Kidney (tissue), 14 donors: Measurements from ENCODE around the gene NEURL1B. TPM values are rescaled to one million over a fixed set of nuclear protein-coding genes. Genes with fewer than 3 reads are reported as not detected.

ENCODE experiments used
- DNase-seq, 5 donors: peaks; one replicate each; pipeline ENCODE4 v3.0.0-alpha.2; 2013 to 2020
- FAIRE-seq: peaks from 2 replicates; lab custom pipeline; 2012; peaks lifted over from hg19 to GRCh38; lab: Jason Lieb, UNC
- H3K27ac ChIP-seq, 2 donors: one replicate each; pipeline ENCODE4 v1.7.0; 2013; ENCODE audit warnings: low read depth in 2 of 2, low read length in 2 of 2, inconsistent platforms in 1 of 2
- H3K27me3 ChIP-seq: one replicate; pipeline ENCODE4 v1.7.1; 2013; ENCODE audit warnings: low read length, inconsistent platforms; ENCODE audit not compliant: control insufficient read depth, insufficient read depth
- H3K36me3 ChIP-seq, 3 donors: one replicate each; pipeline versions ENCODE4 v1.7.0 to v1.7.1; 2013; ENCODE audit warnings: low read length in 3 of 3, control low read depth in 1 of 3, inconsistent platforms in 1 of 3; ENCODE audit not compliant: insufficient read depth in 3 of 3, control insufficient read depth in 2 of 3
- H3K4me1 ChIP-seq, 3 donors: one replicate each; pipeline versions ENCODE4 v1.7.0 to v1.7.1; 2013; ENCODE audit warnings: low read length in 3 of 3, inconsistent platforms in 1 of 3, low read depth in 1 of 3; ENCODE audit not compliant: control insufficient read depth in 2 of 3, insufficient read depth in 2 of 3
- H3K4me3 ChIP-seq, 3 donors: one replicate each; pipeline versions ENCODE4 v1.7.0 to v1.8.1; 2013; ENCODE audit warnings: low read length in 3 of 3, control low read depth in 1 of 3, inconsistent platforms in 1 of 3
- H3K9ac ChIP-seq, 3 donors: one replicate each; pipeline versions ENCODE4 v1.7.0 to v1.7.1; 2013; ENCODE audit warnings: low read length in 3 of 3, control low read depth in 1 of 3, inconsistent platforms in 1 of 3
- H3K9me3 ChIP-seq, 3 donors: one replicate each; pipeline versions ENCODE4 v1.7.0 to v1.7.1; 2013; ENCODE audit warnings: low read length in 3 of 3, control low read depth in 1 of 3, inconsistent platforms in 1 of 3; ENCODE audit not compliant: control insufficient read depth in 2 of 3, insufficient read depth in 1 of 3
- intact Hi-C: fragments of 100-400 bp; cut with DNase I; formaldehyde crosslinking; loops from one replicate; pipeline ENCODE4 v1.11.1; 2022
- polyA plus RNA-seq: library from polyadenylated mRNA; stranded (reverse); fragments of 350-450 nt; fragmentation: Illumina TruSeq; extraction: RNeasy Lipid Tissue Mini Kit (QIAGEN cat#74804); gene quantifications from one replicate; pipeline ENCODE4 v1.2.3, GENCODE V29; 2014; ENCODE audit warnings: low read depth, low replicate concordance; ENCODE audit not compliant: insufficient read depth
- total RNA-seq: library from RNA; stranded (reverse); fragmentation: NEBNext Ultra II Directional; extraction: Animal tissue kit (Norgen Biotek cat#: 25700); gene quantifications from one replicate; pipeline ENCODE4 v1.2.1, GENCODE V29; 2021
- TF ChIP-seq, protein P1 (sequence below): IDR thresholded peaks from 3 replicates; pipeline ENCODE4 v1.5.1; 2012; ENCODE audit warnings: mild to moderate bottlenecking, moderate library complexity, borderline replicate concordance; ENCODE audit not compliant: insufficient read depth; ENCODE audit errors: extremely low read depth
- donor health status: control.
- donor health status: control.
- donor health status: control.
- donor health status: control.
- donor health status: control.
- donor health status: DM: yes; HTN: yes; CAD: no.
- donor health status: Normal renal cell carcinoma (clear cell type).

The NEURL1B gene
- total and polyA plus RNA-seq, 2 donors from 2014 or later, result 5.4 to 42.6 TPM

DNA sequence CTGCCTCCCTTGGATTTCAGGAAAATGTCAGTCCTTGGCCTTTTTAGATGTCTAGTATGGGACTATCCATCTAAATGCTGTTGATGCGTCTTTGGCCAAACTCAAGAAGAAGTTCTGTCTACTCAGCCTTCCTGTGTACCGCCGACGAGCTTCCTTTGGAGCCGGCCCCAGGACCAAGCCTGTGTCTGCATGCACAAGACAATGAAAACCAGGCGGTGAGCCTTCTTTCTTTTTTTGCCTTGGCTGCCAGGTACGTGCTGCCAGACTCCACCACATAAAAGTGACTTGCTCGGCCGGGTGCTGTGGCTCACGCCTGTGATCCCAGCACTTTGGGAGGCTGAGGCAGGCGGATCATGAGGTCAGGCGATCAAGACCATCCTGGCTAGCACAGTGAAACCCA is 6.0 kb upstream of the NEURL1B start:
- H3K9ac ChIP-seq, result no peak overlapping the region
- H3K27me3 ChIP-seq, result no peaks in the 10 kb centered on the region
- H3K9me3 ChIP-seq, result no peaks in the 10 kb centered on the region
- no peak overlapping the region for H3K4me3 ChIP-seq
- FAIRE-seq (no peak), DNase-seq (peak in 1 of 5 donors; percentile 19)
- H3K36me3 ChIP-seq, result no peaks in the 10 kb centered on the region
- TF ChIP-seq, protein P1, sequence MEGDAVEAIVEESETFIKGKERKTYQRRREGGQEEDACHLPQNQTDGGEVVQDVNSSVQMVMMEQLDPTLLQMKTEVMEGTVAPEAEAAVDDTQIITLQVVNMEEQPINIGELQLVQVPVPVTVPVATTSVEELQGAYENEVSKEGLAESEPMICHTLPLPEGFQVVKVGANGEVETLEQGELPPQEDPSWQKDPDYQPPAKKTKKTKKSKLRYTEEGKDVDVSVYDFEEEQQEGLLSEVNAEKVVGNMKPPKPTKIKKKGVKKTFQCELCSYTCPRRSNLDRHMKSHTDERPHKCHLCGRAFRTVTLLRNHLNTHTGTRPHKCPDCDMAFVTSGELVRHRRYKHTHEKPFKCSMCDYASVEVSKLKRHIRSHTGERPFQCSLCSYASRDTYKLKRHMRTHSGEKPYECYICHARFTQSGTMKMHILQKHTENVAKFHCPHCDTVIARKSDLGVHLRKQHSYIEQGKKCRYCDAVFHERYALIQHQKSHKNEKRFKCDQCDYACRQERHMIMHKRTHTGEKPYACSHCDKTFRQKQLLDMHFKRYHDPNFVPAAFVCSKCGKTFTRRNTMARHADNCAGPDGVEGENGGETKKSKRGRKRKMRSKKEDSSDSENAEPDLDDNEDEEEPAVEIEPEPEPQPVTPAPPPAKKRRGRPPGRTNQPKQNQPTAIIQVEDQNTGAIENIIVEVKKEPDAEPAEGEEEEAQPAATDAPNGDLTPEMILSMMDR, result no peak
- no peak overlapping the region for H3K27ac ChIP-seq
- no peaks in the 10 kb centered on the region for H3K4me1 ChIP-seq
- intact Hi-C loops, result no loop called here

DNA sequence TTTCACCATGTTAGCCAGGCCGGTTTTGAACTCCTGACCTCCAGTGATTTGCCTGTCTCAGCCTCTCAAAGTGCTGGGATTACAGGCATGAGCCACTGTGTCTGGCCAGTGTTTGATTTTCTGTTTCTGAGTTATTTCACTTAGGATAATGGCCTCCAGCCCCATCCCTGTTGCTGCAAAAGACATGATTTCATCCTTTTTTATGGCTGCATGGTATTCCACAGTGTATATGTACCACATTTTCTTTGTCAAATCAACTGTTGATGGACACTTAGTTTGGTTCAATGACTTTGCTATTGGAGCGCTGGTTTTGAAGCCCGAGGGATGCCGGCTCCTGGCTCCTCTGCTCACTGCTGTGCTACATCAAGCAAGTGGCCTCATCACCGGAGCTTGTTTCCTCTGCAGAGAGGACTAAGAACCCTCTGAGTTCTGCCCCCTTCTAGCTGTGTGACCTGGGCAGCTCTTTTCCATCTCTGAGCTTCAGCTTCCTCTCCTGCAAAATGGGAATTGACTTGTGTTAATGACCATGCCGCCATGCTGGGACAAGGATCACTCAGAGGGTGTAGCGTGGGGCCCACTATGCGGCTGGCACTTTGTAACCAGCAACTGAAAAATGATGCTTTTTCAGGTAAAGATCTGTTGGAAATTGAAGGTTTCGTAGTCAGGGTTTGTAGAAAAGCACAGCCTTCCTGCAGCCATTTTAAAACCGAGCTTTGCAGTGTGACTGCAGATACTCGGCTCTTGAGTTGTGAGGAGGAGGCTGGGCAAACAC is 4.6 kb upstream of the NEURL1B start:
- intact Hi-C loops, result no loop called here
- Histone ChIP-seq H3K9ac (no peak overlapping the region), H3K4me3 (no peak overlapping the region), H3K27me3 (no peaks in the 10 kb centered on the region), H3K4me1 (peaks cover 0 to 3% (median 0%) of the 10 kb centered on the region in 3 donors), H3K36me3 (no peaks in the 10 kb centered on the region), H3K27ac (no peak overlapping the region), H3K9me3 (no peaks in the 10 kb centered on the region)
- DNase-seq (peak in 1 of 5 donors; percentile 7), FAIRE-seq (no peak)
- TF ChIP-seq, protein P1, result no peak

GRCh38 chr5:172637110-172637580 is 3.9 kb upstream of the NEURL1B start:
- peak in 1 of 5 donors; percentile 34 for DNase-seq
- peaks cover 0 to 3% (median 0%) of the 10 kb centered on the region in 3 donors for H3K4me1 ChIP-seq
- intact Hi-C loops, result no loop called here
- H3K9ac ChIP-seq, result no peak overlapping the region
- FAIRE-seq, result no peak
- H3K27me3 ChIP-seq, result no peaks in the 10 kb centered on the region
- H3K9me3 ChIP-seq, result no peaks in the 10 kb centered on the region
- H3K27ac ChIP-seq, result no peak overlapping the region
- no peaks in the 10 kb centered on the region for H3K36me3 ChIP-seq
- H3K4me3 ChIP-seq, result no peak overlapping the region
- TF ChIP-seq, protein P1, result no peak
